H1 (cell line): ENCODE measurements around the gene XRCC6. TPM values are rescaled to one million over a fixed set of nuclear protein-coding genes. Genes with fewer than 3 reads are reported as not detected.

Source experiments
- CTCF ChIA-PET: fragments of 300-600 bp; sonication (Branson Sonifier 250); formaldehyde crosslinking; loops from one replicate; lab custom pipeline; 2021; ENCODE audit not compliant: partially characterized antibody; lab: Charles Lee
- POLR2A ChIA-PET: fragments of 300-600 bp; sonication (Branson Sonifier 250); formaldehyde crosslinking; loops from one replicate; lab custom pipeline; 2021; ENCODE audit warnings: inconsistent platforms; ENCODE audit not compliant: partially characterized antibody; lab: Charles Lee
- DNase-seq, 2 experiments: peaks; one replicate each; pipeline versions ENCODE4 v3.0.0 to v3.0.0-alpha.2; 2010 to 2022; ENCODE audit warnings: low spot score in 2 of 2, low read depth in 1 of 2, mixed read lengths in 1 of 2
- FAIRE-seq: peaks from 2 replicates; lab custom pipeline; 2011; peaks lifted over from hg19 to GRCh38; lab: Jason Lieb, UNC
- H2AFZ ChIP-seq: 2 replicates; pipeline ENCODE4 v1.8.1; 2012; ENCODE audit warnings: low read length, inconsistent platforms
- H2AK5ac ChIP-seq: 2 replicates; pipeline ENCODE4 v1.6.1; 2013; ENCODE audit warnings: low read depth, low read length
- H2BK120ac ChIP-seq: replicated peaks from 2 replicates; pipeline ENCODE3; 2013; ENCODE audit warnings: low read depth, low read length, inconsistent platforms
- H2BK12ac ChIP-seq: 2 replicates; pipeline ENCODE4 v1.6.1; 2013; ENCODE audit warnings: low read depth, low read length
- H2BK15ac ChIP-seq: 2 replicates; pipeline ENCODE4 v1.6.1; 2013; ENCODE audit warnings: low read length
- H2BK20ac ChIP-seq: 2 replicates; pipeline ENCODE4 v1.6.1; 2013; ENCODE audit warnings: low read length
- H2BK5ac ChIP-seq: 2 replicates; pipeline ENCODE4 v1.6.1; 2013; ENCODE audit warnings: low read depth, low read length
- H3K14ac ChIP-seq: 2 replicates; pipeline ENCODE4 v1.6.1; 2013; ENCODE audit warnings: inconsistent platforms; ENCODE audit not compliant: insufficient read length
- H3K18ac ChIP-seq: 2 replicates; pipeline ENCODE4 v1.6.1; 2013; ENCODE audit warnings: low read length; ENCODE audit errors: extremely low read depth
- H3K23ac ChIP-seq: 2 replicates; pipeline ENCODE4 v1.6.1; 2013; ENCODE audit warnings: inconsistent platforms; ENCODE audit not compliant: insufficient read length
- H3K23me2 ChIP-seq: 2 replicates; pipeline ENCODE4 v1.6.1; 2013; ENCODE audit warnings: low read depth, low read length
- H3K27ac ChIP-seq: 2 replicates; pipeline ENCODE4 v1.6.1; 2011; ENCODE audit warnings: low read depth, low read length, inconsistent platforms
- H3K27me3 ChIP-seq, 4 experiments: replicated peaks in 1 of 4; 1 replicate in 1 of 4; 2 replicates in 3 of 4; pipeline versions ENCODE4 v1.6.1 to v1.8.1; 2011 to 2013; ENCODE audit warnings: low read length in 3 of 4, mild to moderate bottlenecking in 3 of 4, inconsistent platforms in 2 of 4, mixed read lengths in 2 of 4, moderate library complexity in 1 of 4; ENCODE audit not compliant: control insufficient read depth in 3 of 4, insufficient read depth in 3 of 4; ENCODE audit errors: extremely low read depth in 1 of 4
- H3K36me3 ChIP-seq, 4 experiments: 2 replicates each; pipeline versions ENCODE4 v1.6.1 to v1.8.1; 2011 to 2013; ENCODE audit warnings: mild to moderate bottlenecking in 4 of 4, low read length in 3 of 4, moderate library complexity in 2 of 4, control low read depth in 1 of 4, inconsistent platforms in 1 of 4; ENCODE audit not compliant: insufficient read depth in 4 of 4, control insufficient read depth in 2 of 4
- H3K4ac ChIP-seq: replicated peaks from 2 replicates; pipeline ENCODE3; 2013; ENCODE audit warnings: low read length, low read depth, mixed read lengths, inconsistent platforms; ENCODE audit not compliant: insufficient read length
- H3K4me1 ChIP-seq, 4 experiments: replicated peaks in 1 of 4; 1 replicate in 1 of 4; 2 replicates in 3 of 4; pipeline versions ENCODE4 v1.6.1 to v1.8.1; 2011 to 2013; ENCODE audit warnings: low read length in 3 of 4, inconsistent platforms in 2 of 4, mixed read lengths in 1 of 4; ENCODE audit not compliant: insufficient read depth in 4 of 4, control insufficient read depth in 3 of 4
- H3K4me2 ChIP-seq, 2 experiments: 2 replicates each; pipeline versions ENCODE4 v1.6.1 to v1.8.1; 2011 to 2013; ENCODE audit warnings: low read depth in 2 of 2, low read length in 2 of 2, control low read depth in 1 of 2, inconsistent platforms in 1 of 2, mild to moderate bottlenecking in 1 of 2; ENCODE audit not compliant: insufficient read depth in 1 of 2
- H3K4me3 ChIP-seq, 4 experiments: fragments of 200-600, 300-600 bp in 1 of 4; sonication (generic), shearing (Covaris generic), sonication (Bioruptor Twin) in 1 of 4; 2 replicates each; pipeline versions ENCODE4 v1.5.1 to v1.8.1; 2011 to 2016; ENCODE audit warnings: low read length in 4 of 4, low read depth in 3 of 4, control low read depth in 2 of 4, inconsistent platforms in 2 of 4, mild to moderate bottlenecking in 2 of 4, mixed read lengths in 1 of 4, moderate library complexity in 1 of 4; ENCODE audit not compliant: insufficient read depth in 2 of 4; ENCODE audit errors: extremely low read depth in 1 of 4
- H3K56ac ChIP-seq: replicated peaks from 2 replicates; pipeline ENCODE3; 2013; ENCODE audit warnings: low read depth, mild to moderate bottlenecking, mixed read lengths, low read length, inconsistent platforms; ENCODE audit not compliant: insufficient read length
- H3K79me1 ChIP-seq: 2 replicates; pipeline ENCODE4 v1.6.1; 2013; ENCODE audit warnings: low read depth, low read length, control low read depth
- H3K79me2 ChIP-seq, 2 experiments: 2 replicates each; pipeline versions ENCODE4 v1.6.1 to v1.8.1; 2012 to 2013; ENCODE audit warnings: low read length in 2 of 2, mild to moderate bottlenecking in 2 of 2, inconsistent platforms in 1 of 2; ENCODE audit not compliant: insufficient read depth in 2 of 2, control insufficient read depth in 1 of 2
- H3K9ac ChIP-seq, 4 experiments: replicated peaks in 1 of 4; 1 replicate in 1 of 4; 2 replicates in 3 of 4; pipeline versions ENCODE4 v1.6.1 to v1.8.1; 2011 to 2013; ENCODE audit warnings: low read depth in 3 of 4, low read length in 3 of 4, control low read depth in 2 of 4, mild to moderate bottlenecking in 2 of 4, moderate library complexity in 2 of 4, inconsistent platforms in 1 of 4; ENCODE audit errors: extremely low read depth in 1 of 4
- H3K9me3 ChIP-seq, 2 experiments: 2 replicates each; pipeline versions ENCODE4 v1.6.1 to v1.8.1; 2012 to 2013; ENCODE audit warnings: mild to moderate bottlenecking in 2 of 2, moderate library complexity in 2 of 2, control low read depth in 1 of 2, inconsistent platforms in 1 of 2, low read depth in 1 of 2, low read length in 1 of 2, mixed read lengths in 1 of 2; ENCODE audit not compliant: insufficient read depth in 2 of 2
- H4K20me1 ChIP-seq, 2 experiments: replicated peaks in 1 of 2; 2 replicates each; pipeline versions ENCODE3 to v1.8.1; 2011 to 2013; ENCODE audit warnings: inconsistent platforms in 2 of 2, low read length in 2 of 2, mild to moderate bottlenecking in 1 of 2; ENCODE audit not compliant: insufficient read depth in 2 of 2, control insufficient read depth in 1 of 2
- H4K5ac ChIP-seq: 2 replicates; pipeline ENCODE4 v1.6.1; 2013; ENCODE audit warnings: low read length, low read depth, mixed read lengths, inconsistent platforms; ENCODE audit not compliant: insufficient read length
- H4K8ac ChIP-seq: 2 replicates; pipeline ENCODE4 v1.8.0; 2013; ENCODE audit warnings: mild to moderate bottlenecking, moderate library complexity, low read length, inconsistent platforms; ENCODE audit not compliant: insufficient read depth; ENCODE audit errors: extremely low read depth
- H4K91ac ChIP-seq: replicated peaks from 2 replicates; pipeline ENCODE3; 2013; ENCODE audit warnings: low read length, mixed read lengths, inconsistent platforms; ENCODE audit not compliant: insufficient read length
- CEBPB ChIP-seq: IDR thresholded peaks from 2 replicates; pipeline ENCODE4 v1.6.1; 2012; ENCODE audit warnings: low read depth, low read length
- CTBP2 ChIP-seq: IDR thresholded peaks from 2 replicates; pipeline ENCODE4 v1.7.0; 2011; ENCODE audit warnings: borderline replicate concordance, mild to moderate bottlenecking, moderate library complexity, mixed read lengths, low read length; ENCODE audit not compliant: insufficient read depth, insufficient read length
- EZH2 ChIP-seq: fragments of 200-600 bp; sonication (generic); IDR thresholded peaks from 2 replicates; pipeline ENCODE4 v1.7.1; 2012; ENCODE audit warnings: low read depth, mild to moderate bottlenecking, moderate library complexity, low read length, inconsistent platforms; ENCODE audit not compliant: severe bottlenecking
- GTF2F1 ChIP-seq: IDR thresholded peaks from 2 replicates; pipeline ENCODE4 v1.6.1; 2012; ENCODE audit warnings: low read depth, low read length, improper control_type of control experiment, borderline replicate concordance
- MAFK ChIP-seq: IDR thresholded peaks from 2 replicates; pipeline ENCODE4 v1.6.1; 2012; ENCODE audit warnings: low read depth, mild to moderate bottlenecking, improper control_type of control experiment, low read length
- POLR2AphosphoS5 ChIP-seq: IDR thresholded peaks from 2 replicates; pipeline ENCODE4 v1.6.1; 2011; ENCODE audit warnings: low read depth, low read length
- SIRT6 ChIP-seq: IDR thresholded peaks from one replicate; pipeline ENCODE4 v1.7.1; 2012; ENCODE audit warnings: low read length, inconsistent platforms
- TAF7 ChIP-seq: optimal IDR thresholded peaks from 2 replicates; pipeline ENCODE3; 2011; ENCODE audit warnings: low read depth, mild to moderate bottlenecking, inconsistent platforms, low read length, moderate library complexity, borderline replicate concordance
- WGBS, 2 experiments: shearing (Covaris generic) in 1 of 2; methylation state at CpG; one replicate each; pipeline versions ENCODE4 v1.1.6 to v1.1.7; 2013 to 2015; ENCODE audit warnings: low lambda C conversion rate in 2 of 2, mixed read lengths in 2 of 2, inconsistent platforms in 1 of 2, low coverage in 1 of 2, missing lambda C conversion rate in 1 of 2; ENCODE audit not compliant: insufficient replicate concordance in 2 of 2, insufficient coverage in 1 of 2, insufficient read length in 1 of 2; ENCODE audit errors: extremely low coverage in 1 of 2, missing lambda C conversion rate in 1 of 2; 5-methylcytosine and 5-hydroxymethylcytosine counted together
- polyA plus RNA-seq, 7 experiments: library from polyadenylated mRNA; depleted of rRNA in 3 of 7; stranded (reverse) in 5 of 7; unstranded in 2 of 7; fragments of >200 nt in 5 of 7; fragments of 200-250 nt in 2 of 7; gene quantifications; 1 replicate in 5 of 7; 2 replicates in 1 of 7; 4 replicates in 1 of 7; pipeline versions ENCODE4 v1.2.1 to v1.2.3, GENCODE V29; 2011 to 2013; ENCODE audit warnings: missing spikeins in 2 of 7, mixed read lengths in 2 of 7
- total RNA-seq: library from RNA; stranded (reverse); fragmentation: NEBNext Ultra II Directional; extraction: Animal tissue kit (Norgen Biotek cat#: 25700); gene quantifications from 2 replicates; pipeline ENCODE4 v1.2.1, GENCODE V29; 2021
- TF ChIP-seq, protein P1 (sequence below): IDR thresholded peaks from 2 replicates; pipeline ENCODE4 v1.6.1; 2012; ENCODE audit warnings: inconsistent platforms

Gene XRCC6
- total and polyA plus RNA-seq, 2 of the 8 experiments (the other 6 are each of a cell fraction or from before 2014, with no cell fraction given): 150 to 490 TPM

DNA sequence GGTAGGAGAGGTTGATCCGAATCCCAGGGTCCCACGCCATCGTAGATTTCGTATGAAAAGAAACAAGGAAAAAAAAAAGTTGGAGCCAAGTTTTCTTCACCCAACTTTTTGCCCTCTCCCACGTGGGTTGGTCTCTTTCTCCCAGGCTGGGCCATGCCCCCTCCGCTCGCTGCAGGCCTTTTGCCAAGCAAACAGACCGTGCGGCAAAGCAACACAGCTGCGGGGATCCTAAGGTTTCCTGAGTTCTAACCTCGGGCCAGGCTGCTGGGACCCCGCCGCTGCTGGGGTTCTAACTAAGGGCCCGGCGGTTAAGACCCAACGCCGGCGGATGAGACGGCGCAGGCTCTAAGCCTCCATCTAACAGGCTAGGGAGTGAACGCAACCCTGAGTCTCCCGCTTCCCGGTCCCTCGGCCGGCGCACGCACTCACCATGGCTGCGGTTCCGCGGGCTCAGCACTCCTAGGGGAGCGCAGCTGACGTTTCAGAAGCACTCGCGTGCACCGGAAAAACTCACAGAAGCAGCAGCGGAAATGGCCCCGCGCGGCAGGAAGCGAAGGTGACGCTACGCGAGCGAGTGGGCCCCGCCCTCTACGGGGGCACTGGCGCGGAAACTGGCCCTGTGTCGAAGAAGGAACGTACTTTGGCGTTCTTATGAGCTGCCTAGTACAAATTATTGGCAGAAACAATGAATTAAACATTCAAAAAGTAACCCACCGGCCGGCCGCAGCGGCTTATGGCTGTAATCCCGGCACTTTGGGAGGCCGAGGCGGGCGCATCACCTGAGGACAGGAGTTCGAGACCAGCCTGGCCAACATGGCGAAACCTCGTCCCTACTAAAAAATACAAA, 67.5 kb downstream of the XRCC6 start, which contains the start of gene SNU13:
Gene SNU13 (minus strand): TSS at position 503 of the 847 bp plus-strand sequence. CDS start 71 bp downstream, at position 432.
- Histone ChIP-seq H4K8ac (peak within 1 kb of the TSS; percentile 46), H3K79me1 (peaks cover 3% of the 10 kb centered on the region), H4K5ac (peak within 1 kb of the TSS; percentile 67), H3K4me2 (peak within 1 kb of the TSS; percentile 86 to 96), H2BK5ac (peak within 1 kb of the TSS; percentile 83), H3K36me3 (peaks cover 0 to 2% (median 0%) of the 10 kb centered on the region in 4 experiments; a peak in 1 of 8 replicates), H3K9ac (peak within 1 kb of the TSS in 3 of 4 experiments; percentile 62 to 67 (median 65); a peak in 6 of 7 replicates), H3K27me3 (no peaks in the 10 kb centered on the region), H3K4me1 (peaks cover 0 to 3% (median 2%) of the 10 kb centered on the region in 4 experiments; a peak in 6 of 7 replicates), H3K4ac (peak within 1 kb of the TSS; percentile 41), H3K79me2 (peaks cover 5 to 46% of the 10 kb centered on the region in 2 experiments), H3K56ac (peak within 1 kb of the TSS; percentile 91), H2BK15ac (no peak within 1 kb of the TSS), H4K20me1 (peaks cover 0 to 5% of the 10 kb centered on the region in 2 experiments), H2AK5ac (no peak within 1 kb of the TSS), H2BK12ac (0 out of 2 replicates have a peak within 1 kb of the TSS, but pooled peaks have one; percentile 50), H3K23me2 (peaks cover 9% of the 10 kb centered on the region), H3K23ac (no peak within 1 kb of the TSS), H2BK20ac (no peak within 1 kb of the TSS), H4K91ac (peak within 1 kb of the TSS; percentile 94), H3K18ac (peak within 1 kb of the TSS; percentile 71), H2AFZ (peak within 1 kb of the TSS; percentile 54; the same call in 1 of the 2 replicates), H3K9me3 (no peaks in the 10 kb centered on the region), H2BK120ac (peak within 1 kb of the TSS; percentile 18), H3K27ac (peak within 1 kb of the TSS; percentile 44; the same call in 1 of the 2 replicates), H3K4me3 (peak within 1 kb of the TSS; percentile 71 to 91 (median 84)), H3K14ac (no peak within 1 kb of the TSS)
- 4% methylated on average over 62 of the region's 62 CpGs; no CpG with 5 or more reads in 1 of the 2 experiments for WGBS, 2 experiments
- ChIA-PET CTCF (interaction anchor here (0.7 to 4.9 kb wide), 3 partner anchors 9 to 15 kb away, joined by 5 to 36 read pairs (median 5); partner anchors contain the start of gene MEI1), POLR2A (interaction anchor here (0.6 to 2.0 kb wide), 11 partner anchors 9 to 258 kb away, joined by 3 to 7 read pairs (median 3); partner anchors contain the start of genes CENPM and TOB2)
- FAIRE-seq (no peak), DNase-seq (peak in 1 of 2 experiments; percentile 85)
- TF ChIP-seq GTF2F1 (no peak), POLR2AphosphoS5 (peak; percentile 56), EZH2 (peak; percentile 16), TAF7 (no peak), CEBPB (no peak), CTBP2 (no peak), MAFK (peak; percentile 13; the same call in 1 of the 2 replicates), SIRT6 (no peak)
- TF ChIP-seq, protein P1, sequence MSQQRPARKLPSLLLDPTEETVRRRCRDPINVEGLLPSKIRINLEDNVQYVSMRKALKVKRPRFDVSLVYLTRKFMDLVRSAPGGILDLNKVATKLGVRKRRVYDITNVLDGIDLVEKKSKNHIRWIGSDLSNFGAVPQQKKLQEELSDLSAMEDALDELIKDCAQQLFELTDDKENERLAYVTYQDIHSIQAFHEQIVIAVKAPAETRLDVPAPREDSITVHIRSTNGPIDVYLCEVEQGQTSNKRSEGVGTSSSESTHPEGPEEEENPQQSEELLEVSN: peak; percentile 71
